Measurements from ENCODE around the gene HNRNPDL. TPM values are rescaled to one million over a fixed set of nuclear protein-coding genes. Genes with fewer than 3 reads are reported as not detected.
"Not testable (repeated sequence)": the region's sequence is repeated elsewhere in the genome, so short reads cannot be mapped to it uniquely, and the experiment has no call there.

HNRNPDL gene
- total RNA-seq, 1 donor from 2014 or later, result 248 TPM

- TF ChIP-seq, protein P1, sequence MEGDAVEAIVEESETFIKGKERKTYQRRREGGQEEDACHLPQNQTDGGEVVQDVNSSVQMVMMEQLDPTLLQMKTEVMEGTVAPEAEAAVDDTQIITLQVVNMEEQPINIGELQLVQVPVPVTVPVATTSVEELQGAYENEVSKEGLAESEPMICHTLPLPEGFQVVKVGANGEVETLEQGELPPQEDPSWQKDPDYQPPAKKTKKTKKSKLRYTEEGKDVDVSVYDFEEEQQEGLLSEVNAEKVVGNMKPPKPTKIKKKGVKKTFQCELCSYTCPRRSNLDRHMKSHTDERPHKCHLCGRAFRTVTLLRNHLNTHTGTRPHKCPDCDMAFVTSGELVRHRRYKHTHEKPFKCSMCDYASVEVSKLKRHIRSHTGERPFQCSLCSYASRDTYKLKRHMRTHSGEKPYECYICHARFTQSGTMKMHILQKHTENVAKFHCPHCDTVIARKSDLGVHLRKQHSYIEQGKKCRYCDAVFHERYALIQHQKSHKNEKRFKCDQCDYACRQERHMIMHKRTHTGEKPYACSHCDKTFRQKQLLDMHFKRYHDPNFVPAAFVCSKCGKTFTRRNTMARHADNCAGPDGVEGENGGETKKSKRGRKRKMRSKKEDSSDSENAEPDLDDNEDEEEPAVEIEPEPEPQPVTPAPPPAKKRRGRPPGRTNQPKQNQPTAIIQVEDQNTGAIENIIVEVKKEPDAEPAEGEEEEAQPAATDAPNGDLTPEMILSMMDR (conservative IDR thresholded peaks at IDR 0.05; ENCODE audit: low read depth, low read length), result no peak
- H3K4me3 ChIP-seq (ENCODE audit: low read depth, low read length), result no peak overlapping the region
- no peak for DNase-seq (ENCODE audit: low read depth)
Observed at GRCh38 chr4:82425478-82425877, 4.8 kb downstream of the HNRNPDL start.

DNA sequence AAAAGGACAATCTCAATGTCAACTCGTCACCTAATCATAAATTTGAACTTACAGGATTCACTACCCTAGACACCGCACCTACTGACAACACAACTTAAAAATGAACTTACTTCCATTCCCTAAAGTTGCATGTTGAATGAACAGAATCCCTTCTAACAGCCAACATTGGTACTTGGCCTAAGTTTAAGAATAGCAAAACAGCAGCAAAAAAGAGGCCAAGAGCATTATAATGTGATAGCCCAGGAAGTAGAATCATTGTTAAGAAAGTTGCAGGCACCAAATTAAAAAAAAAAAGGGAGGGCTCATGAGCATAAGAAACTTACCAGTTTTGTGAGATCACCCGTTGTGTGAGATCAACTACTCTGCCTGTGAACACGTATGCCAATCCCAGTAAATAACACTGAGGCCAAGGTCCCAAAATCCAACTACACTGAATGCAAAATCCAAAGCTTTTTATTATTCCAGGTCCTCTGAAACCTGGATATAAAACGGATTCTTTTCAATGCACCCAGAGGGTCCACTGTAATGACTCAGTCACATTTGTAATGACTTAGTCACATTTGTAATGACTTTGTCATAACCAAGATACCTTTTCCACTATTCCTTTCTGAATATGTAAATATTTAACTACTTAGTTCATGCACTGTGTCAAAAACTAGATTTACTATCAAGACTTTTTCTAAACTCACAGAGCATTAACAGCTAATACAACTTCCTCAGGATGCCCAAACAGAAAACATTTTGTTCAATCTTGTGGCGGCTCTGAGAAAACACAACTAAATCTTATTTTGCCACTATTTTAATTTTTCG, 6.8 kb downstream of the HNRNPDL start:
- DNase-seq (ENCODE audit: low read depth), result no peak
- no peak overlapping the region for H3K4me3 ChIP-seq (ENCODE audit: low read depth, low read length)
- TF ChIP-seq, protein P1 (conservative IDR thresholded peaks at IDR 0.05; ENCODE audit: low read depth, low read length), result no peak

- TF ChIP-seq, protein P1 (conservative IDR thresholded peaks at IDR 0.05; ENCODE audit: low read depth, low read length), result no peak
- no peak for DNase-seq (ENCODE audit: low read depth)
- no peak overlapping the region for H3K4me3 ChIP-seq (ENCODE audit: low read depth, low read length)
Observed at GRCh38 chr4:82422616-82423015, 7.6 kb downstream of the HNRNPDL start.

DNA sequence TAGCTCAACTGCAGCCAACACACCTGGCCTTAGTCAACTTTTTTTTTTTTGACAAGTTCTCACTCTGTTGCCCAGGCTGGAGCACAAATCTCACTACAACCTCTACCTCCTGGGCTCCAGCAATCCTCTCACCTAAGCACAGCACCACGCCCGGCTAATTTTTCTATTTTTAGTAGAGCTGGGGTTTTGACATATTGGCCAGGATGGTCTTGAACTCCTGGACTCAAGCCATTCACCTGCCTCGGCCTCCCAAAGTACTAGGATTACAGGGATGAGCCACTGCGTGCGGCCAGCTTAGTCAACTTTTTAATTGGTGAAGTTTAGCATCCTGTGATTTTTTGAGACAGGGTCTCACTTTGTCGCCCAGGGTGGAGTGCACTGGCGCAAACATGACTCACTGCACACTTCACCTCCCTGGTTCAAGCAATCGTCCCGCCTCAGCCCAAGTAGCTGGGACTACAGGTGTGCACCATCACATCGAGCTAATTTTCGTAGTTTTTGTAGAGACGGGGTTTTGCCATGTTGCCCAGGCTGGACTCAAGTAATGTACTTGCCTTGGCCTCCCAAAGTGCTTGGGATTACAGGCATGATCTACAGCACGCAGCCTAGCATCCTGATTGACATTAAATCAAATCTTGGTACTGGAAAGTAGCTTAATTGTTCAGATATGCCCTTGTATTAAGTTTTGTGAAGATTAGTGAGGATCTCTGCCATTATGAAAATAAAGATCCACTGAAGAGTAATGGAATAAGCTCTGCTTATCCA, 8.3 kb downstream of the HNRNPDL start:
- no peak for DNase-seq (ENCODE audit: low read depth)
- no peak overlapping the region for H3K4me3 ChIP-seq (ENCODE audit: low read depth, low read length)
- TF ChIP-seq, protein P1 (conservative IDR thresholded peaks at IDR 0.05; ENCODE audit: low read depth, low read length), result no peak

GRCh38 chr4:82419451-82419850, 10.8 kb downstream of the HNRNPDL start:
- TF ChIP-seq, protein P1 (conservative IDR thresholded peaks at IDR 0.05; ENCODE audit: low read depth, low read length), result no peak
- H3K4me3 ChIP-seq (ENCODE audit: low read depth, low read length), result no peak overlapping the region
- DNase-seq (ENCODE audit: low read depth), result no peak

DNA sequence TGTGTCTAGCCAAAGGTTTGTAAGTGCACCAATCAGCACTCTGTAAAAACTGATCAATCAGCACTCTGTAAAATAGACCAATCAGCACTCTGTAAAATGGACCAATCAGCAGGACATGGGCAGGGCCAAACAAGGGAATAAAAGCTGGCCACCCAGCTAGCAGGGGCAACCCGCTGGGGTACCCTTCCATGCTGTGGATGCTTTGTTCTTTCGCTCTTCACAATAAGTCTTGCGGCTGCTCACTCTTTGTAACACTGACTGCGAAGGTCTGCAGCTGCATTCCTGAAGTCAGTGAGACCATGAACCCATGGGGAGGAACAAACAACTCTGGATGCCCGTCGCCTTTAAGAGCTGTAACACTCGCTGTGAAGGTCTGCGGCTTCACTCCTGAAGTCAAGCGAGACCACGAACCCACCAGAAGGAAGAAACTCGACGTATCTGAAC, 14.3 kb downstream of the HNRNPDL start:
- TF ChIP-seq, protein P1 (conservative IDR thresholded peaks at IDR 0.05; ENCODE audit: low read depth, low read length), result no peak

DNA sequence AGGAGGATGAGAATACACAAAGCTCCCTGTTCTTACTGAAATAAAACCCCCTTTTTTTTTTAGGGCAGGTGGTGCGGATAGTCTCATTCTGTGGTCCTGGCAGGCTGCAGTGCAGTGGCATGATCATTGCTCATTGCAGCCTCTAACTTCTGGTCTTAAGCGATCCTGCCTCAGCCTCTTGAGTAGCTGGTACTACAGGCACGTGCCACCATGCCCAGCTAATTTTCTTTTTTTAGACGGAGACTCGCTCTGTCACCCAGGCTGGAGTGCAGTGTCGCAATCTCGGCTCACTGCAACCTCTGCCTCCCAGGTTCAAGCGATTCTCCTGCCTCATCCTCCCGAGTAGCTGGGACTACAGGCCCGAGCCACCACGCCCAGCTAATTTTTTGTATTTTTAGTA, 15.2 kb downstream of the HNRNPDL start:
- H3K4me3 ChIP-seq (ENCODE audit: low read depth, low read length); DNase-seq (ENCODE audit: low read depth): not testable (repeated sequence)

More for the DNA sequence above, 14.3 kb downstream of the HNRNPDL start:
- no peak overlapping the region for H3K4me3 ChIP-seq (ENCODE audit: low read depth, low read length)
- DNase-seq (ENCODE audit: low read depth), result no peak
